PFSK-1 (cell line): ENCODE data around the gene FGF14.

Experiments used
- POLR2AphosphoS5 ChIP-seq: IDR thresholded peaks from 2 replicates; pipeline ENCODE4 v1.6.1; 2012; ENCODE audit warnings: low read depth, mild to moderate bottlenecking, control low read depth, low read length, moderate library complexity
- REST ChIP-seq, 2 experiments: IDR thresholded peaks; 2 replicates each; pipeline versions ENCODE4 v1.6.1 to v1.8.0; 2011 to 2012; ENCODE audit warnings: low read depth in 2 of 2, low read length in 2 of 2, control low read depth in 1 of 2, inconsistent platforms in 1 of 2, mild to moderate bottlenecking in 1 of 2, moderate library complexity in 1 of 2; ENCODE audit not compliant: insufficient read depth in 1 of 2
- SIN3A ChIP-seq: IDR thresholded peaks from 2 replicates; pipeline ENCODE4 v1.6.1; 2012; ENCODE audit warnings: mild to moderate bottlenecking, low read length, moderate library complexity, borderline replicate concordance; ENCODE audit not compliant: insufficient read depth
- TAF1 ChIP-seq: IDR thresholded peaks from 2 replicates; pipeline ENCODE4 v1.6.1; 2012; ENCODE audit warnings: low read length, control low read depth, borderline replicate concordance; ENCODE audit not compliant: insufficient read depth

- no peak for TF ChIP-seq REST (IDR thresholded peaks at IDR 0.05; ENCODE audit: insufficient read depth in 1 of 2, low read depth in 2 of 2, low read length in 2 of 2)
- TF ChIP-seq POLR2AphosphoS5 = no peak
- TF ChIP-seq TAF1 = no peak
- TF ChIP-seq SIN3A = no peak
Measured at GRCh38 chr13:102273111-102273510, 128.7 kb downstream of the FGF14 start.
